GM19463 (cell line): ENCODE results near the gene PFKM.
"Not testable (repeated sequence)": the region's sequence is repeated elsewhere in the genome, so short reads cannot be mapped to it uniquely, and the experiment has no call there.

Source experiments
- ATAC-seq: cut with Tn5 transposase; IDR thresholded peaks from one replicate; pipeline ENCODE4 v1.9.1; 2021; ENCODE audit warnings: mild to moderate bottlenecking, moderate library complexity; ENCODE audit not compliant: unreplicated experiment

PFKM gene

DNA sequence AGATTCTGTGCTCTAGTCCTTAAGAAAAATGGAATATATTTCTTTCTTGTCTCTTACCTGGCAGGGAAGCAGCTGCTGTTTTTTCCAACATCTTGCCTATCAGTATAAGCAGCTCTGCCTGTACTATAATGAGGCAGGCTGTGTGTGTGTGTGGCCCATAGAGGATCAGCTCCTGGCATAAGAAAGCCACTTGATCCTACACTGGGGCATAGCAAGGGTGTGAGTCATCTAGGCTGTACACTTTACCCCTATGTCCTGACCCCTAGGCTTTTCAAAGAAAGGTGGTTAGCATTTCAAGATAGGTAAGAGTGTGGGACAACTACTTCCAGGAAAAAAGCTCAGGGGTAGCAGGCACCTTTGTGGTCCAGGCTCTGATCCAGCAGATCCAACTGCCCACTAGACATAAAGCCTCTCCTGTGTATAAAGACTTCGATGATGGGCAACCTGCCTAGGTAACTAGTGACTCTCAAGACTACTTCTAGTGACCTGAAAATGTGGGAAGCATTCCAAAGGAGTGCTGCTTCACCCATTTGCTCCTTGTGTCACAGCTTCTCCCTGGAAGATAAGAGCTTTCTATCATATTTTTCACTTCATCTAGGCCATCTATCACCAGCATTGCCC is 8.4 kb upstream of the PFKM start:
- no peak for ATAC-seq

DNA sequence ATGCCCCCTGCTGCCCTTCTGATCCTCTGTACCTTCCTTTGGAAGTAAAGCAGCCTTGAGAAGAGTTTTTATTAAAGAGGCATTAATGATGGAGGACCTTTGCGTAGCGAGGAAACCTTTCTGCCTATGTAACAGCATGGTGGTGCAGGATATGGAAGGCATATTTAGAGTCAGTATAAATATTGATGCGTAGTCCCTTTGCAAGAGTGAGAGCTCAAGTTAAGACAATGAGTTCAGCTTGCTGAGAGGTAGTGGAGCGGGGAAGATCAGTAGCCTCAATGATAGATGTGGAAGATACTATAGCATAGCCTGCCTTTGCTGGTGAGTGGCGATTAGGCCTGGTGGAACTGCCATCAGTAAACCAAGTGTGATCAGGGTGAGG is 7.9 kb upstream of the PFKM start:
- ATAC-seq, result not testable (repeated sequence)

DNA sequence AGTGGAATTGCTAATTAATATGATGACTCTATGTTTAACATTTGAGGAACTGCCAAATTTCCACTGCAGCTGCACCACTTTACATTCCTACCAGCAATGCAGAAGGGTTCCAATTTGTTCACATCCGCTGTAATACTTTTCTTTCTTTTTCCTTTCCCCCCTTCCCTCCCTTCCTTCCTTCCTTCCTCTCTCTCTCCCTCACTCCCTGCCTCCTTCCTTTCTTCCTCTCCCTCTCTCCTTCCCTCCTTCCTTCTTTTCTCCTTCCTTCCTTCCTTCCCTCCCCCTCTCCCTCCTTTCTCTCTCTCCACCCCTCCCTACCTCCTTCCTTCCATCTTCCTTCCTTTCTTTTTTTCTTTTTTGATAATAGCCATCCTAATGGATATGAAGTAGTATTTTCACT is 3.2 kb upstream of the PFKM start:
- no peak for ATAC-seq

DNA sequence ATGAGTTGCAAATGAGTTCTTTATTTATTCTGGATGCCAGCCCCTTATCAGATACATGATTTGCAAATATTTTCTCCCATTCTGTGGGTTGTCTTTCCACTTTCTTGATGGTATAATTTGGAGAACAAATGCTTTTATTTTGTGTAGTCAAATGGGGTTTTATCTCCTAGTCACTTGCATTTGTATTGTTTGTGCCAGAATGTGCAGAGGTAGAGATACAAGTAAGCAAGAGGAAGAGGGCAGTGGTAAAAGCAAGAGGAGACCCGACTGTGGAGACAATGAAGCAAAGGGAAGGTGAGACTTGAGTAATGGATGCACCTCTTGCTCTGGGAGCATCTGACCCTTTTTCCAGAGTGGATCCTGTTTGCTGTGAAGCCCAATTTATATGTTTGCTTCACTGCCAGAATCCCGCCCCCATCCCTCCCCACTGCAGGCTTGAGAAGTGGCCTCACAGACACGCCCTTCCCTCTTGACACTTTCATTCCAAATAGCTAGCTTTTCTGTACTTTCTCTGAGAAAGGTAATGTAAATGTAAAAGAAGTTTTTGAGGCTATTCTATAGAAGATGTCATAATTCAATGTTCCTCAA is 786 bp upstream of the PFKM start:
- ATAC-seq, result no peak

DNA sequence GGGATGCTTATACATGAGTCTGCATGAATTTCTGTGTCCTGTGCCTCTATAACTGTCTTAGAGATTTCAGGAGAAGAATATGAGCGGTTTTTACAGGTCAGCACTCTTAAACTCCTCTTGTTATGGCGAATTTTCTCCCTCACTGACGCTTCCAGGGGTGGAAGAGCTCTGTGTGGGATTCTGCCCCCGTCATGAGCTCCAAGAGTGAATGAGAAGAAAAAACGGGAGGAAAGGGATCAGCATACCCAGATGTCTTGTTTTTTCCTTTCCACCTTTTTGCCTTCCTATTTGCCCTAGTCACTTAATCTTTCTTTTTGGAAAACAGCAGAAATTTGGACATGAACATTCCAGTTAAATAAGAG is 651 bp downstream of the PFKM start:
- no peak for ATAC-seq

DNA sequence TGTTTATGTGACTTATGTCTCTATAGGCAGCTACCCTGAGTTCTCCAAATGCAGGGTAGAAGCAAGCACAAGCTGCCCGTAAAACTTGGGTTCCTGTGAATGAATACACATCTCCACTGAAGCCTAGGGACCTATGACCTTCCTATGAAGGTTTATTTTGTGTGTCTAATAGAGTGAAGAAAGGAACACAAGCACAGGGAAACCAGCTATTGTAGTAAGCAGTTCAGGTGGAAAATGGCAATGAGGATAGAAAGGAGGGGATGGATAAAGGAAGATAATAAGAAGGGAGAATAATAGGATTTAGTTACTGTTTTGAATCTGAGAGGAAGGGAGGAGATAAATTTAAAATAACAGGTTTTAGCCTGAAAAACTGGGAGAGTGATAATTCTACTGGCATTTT is 2.4 kb downstream of the PFKM start:
- no peak for ATAC-seq

DNA sequence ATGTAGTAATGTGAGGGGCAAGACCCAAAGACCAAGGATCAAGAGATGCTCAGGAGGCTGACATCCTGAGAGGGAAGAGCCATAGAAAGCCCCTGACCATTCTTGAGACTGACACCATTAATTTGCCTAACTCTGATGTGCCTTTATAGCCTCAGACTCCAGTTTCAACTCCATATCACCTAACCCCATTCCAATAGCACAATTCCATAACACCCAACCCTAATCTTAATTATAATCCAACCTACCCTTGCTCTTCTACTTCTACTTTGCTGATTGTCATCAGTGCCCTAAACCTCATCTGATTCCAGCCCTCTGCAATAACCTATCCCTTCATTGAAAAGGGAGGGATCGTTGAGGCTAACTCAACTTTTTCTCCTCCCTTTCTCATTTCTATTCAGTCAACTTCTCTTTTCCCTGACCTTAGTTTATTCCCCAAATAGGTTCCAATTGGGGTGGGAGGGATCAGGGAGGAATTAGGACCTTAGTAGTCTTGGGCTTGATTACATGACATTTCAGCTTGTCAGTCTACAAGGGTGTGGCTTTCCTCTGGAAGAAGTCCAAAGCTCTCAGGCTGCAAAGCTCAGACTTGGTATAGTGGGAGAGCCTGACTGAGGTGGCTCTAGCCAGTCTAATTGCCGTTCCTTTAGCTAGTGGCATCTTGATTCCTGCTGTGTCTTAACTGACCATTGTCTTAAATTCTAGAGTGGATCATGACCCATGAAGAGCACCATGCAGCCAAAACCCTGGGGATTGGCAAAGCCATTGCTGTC is 3.1 kb downstream of the PFKM start:
- ATAC-seq, result no peak

DNA sequence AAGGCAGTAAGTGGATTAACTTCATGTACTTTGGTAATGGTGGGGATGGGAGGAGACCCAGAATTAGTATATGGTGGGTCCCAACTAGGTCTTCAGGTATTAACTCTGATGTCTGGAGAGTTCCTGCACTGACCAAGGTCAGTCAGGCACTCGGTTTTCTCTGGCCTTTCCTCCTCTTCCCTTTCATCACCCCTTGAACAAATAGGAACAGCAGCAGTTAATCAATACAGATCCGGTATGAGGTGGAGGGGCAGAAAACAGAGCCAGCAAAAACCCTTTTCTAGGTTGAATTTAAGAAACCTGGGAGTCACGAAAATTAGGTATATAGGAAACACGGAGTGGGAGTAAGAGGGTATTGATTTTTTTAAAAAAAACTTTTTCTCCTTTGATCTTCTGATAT is 4.0 kb downstream of the PFKM start:
- no peak for ATAC-seq

DNA sequence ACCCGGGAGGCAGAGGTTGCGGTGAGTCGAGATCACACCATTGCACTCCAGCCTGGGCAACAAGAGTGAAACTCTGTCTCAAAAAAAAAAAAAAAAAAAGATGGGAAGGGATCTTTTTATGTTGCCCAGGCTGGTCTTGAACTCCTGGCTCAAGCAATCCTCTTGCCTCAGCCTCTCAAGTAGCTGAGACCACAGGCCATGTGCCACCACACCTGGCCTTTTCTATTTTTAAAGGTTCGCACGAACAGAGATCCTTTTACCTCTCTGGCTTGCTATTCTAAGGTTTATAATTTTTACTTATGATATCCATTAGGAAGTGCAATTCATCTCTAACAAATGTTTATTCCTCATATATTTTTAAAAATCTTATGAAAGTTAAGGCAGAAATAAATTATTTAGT is 6.4 kb downstream of the PFKM start:
- ATAC-seq, result not testable (repeated sequence)

DNA sequence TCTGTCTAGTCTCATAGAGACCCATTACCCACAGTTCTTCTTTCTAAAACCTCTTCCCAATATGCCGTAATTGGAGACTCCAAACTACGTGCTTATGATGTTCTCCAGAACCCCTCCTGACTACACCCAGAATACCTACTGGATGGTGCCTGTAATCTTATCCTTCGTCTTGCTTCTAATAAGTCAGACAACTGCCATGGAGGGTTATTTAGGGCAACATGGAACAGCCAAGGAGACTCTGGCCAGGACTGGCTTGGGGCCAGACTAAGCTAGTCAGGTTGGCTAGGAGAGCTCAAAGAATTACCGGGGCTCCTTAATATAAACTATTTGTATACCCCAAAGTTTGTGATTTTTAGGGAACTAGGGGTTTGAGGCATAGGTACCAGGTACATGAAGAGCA is 6.8 kb downstream of the PFKM start:
- ATAC-seq, result no peak

DNA sequence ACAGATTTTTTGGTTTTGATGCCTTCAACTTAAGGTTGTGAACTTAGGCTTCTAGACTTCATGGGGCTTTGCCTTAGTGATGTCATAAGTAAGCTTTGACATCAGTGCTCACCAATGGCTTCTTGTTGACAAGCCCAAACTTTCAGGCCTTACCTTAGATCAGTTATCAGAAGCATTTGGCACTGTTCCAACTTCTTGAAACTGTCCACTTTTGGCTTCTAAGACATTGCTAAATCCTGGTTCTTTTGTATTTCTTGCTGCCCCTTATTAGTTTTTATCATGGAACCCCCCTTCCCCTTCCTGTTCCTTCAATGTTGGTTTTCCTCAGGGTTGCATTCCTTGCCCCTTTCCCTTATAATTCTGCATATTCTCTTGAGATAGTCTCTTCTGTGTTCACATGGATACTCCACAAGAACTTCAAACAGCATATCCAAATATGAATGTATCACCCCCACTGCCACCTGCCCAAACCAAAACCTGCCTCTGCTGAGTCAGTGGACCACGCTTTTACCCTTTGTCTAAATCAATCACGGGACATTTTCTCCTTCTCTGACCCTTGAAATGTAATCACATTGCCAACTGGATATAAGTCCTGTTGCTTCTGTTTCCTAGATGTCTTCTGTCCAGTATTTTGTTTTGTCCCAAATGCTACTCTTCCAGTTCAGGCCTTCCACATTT is 7.9 kb downstream of the PFKM start:
- no peak for ATAC-seq

DNA sequence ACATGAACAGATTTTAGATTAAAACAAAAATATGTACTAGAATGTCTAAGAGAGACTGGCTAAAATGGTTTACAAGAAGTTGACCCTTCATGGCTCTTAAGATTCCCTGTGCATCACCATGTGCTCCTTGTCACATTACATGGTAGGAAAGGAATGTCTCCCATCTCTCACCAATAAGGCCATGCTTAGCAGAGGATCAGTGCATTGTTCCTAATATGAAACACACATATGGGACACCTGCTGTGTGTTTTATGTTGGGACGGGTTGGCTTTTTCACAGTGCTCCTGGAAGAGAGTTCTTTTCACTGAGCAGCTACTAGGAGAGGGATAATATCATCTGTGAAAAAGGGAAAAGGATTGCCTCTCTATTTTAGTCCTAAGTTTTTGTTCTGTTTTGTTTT is 9.6 kb downstream of the PFKM start:
- ATAC-seq, result no peak

DNA sequence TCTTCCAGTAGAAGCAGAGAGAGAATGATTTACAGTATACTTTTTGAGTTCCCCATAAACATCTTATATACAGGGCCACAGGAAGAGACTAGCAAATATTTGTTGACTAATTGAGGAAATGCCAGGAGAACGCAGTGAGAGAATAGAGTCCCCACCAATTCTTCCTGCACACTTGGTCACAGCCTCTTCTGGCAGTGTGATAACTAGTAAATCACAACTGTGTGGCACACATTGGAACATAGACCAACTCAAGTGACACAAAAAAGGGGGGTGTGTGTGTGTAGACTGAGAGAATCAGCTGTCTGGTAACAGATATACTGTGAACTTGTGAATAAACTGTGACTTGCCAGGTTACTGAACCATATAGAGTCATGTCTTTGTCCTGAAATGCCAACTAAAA is 10.2 kb downstream of the PFKM start:
- no peak for ATAC-seq

DNA sequence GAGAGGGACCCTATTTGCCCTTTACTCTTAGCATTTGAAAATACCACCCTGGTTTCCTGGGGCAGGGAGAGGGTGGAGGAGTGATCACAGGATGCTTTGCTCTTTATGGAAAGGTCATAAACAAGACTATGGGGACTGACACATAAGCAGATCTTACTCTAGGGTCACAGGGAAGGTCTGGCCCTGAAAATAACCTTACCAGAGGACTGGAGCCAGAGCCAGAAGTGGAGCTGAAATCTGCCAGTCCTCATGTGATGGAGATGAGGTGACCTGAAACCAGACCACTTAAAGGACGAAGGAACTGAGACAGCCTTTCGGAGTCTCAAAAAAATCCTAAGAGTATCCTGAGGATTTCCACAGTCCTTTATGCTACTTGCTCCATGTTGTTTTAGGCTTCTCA is 12.4 kb downstream of the PFKM start:
- no peak for ATAC-seq

DNA sequence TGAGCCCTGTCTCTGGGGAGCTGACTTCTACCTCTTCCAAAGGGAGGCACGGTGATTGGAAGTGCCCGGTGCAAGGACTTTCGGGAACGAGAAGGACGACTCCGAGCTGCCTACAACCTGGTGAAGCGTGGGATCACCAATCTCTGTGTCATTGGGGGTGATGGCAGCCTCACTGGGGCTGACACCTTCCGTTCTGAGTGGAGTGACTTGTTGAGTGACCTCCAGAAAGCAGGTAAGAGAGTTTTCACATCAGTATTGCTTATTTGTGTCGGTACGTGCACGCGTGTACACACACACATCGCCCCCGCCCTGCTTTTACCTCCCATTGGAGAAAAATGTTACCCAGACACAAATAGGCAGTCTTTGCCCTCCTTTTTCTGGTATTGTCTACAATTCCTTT is 13.7 kb downstream of the PFKM start:
- ATAC-seq, result no peak

DNA sequence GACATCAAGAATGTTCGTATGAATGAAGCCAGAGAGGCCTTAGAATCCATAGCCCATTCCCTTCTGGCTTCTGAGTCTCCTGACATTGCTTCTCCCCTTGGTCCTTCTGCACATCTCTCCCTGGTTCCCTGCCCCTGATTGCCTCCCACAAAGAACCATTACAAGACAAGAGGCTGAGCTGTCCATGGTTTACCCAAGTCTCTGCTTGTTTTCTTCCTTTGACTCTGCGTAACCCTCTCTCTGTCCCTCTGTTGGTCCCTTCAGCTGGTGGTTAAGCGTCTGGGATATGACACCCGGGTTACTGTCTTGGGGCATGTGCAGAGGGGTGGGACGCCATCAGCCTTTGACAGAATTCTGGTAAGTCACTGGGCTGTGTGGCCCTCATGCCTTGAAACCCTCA is 15.9 kb downstream of the PFKM start:
- ATAC-seq, result no peak

DNA sequence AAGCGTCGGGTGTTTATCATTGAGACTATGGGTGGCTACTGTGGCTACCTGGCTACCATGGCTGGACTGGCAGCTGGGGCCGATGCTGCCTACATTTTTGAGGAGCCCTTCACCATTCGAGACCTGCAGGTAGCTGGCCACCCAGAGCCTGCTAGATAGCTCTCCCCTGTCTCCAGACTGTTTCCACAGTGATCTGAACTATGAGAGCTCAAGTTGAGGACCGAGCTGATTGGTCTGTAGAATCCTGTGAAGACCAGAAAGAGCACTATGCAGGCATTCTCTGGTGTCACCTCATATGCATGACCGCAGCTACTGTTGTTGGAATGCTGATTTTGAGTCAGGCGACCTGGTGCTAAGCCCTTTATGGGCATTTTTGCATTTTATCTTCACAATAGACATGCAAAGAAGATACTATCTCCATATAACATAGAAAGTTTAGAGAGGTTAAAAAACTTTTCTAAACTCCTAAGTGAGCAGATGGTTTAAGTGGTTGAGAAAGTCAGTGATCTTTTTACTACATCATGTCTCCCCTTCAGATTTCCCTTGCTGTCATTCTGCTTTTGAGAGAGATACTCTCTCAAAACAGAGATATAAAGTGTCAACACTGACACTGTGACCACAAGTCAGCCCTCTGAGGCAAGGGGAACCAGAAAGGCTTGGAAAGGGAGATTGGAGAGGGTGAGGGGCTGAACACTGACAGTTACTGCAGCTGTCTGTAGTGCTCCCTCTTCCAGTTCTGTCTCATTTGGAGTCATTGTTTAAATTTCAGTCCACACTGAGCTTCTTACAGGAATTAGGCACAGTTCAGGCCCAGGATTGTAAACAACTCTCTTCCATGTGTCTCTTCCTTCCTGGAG is 23.9 kb downstream of the PFKM start:
- no peak for ATAC-seq

DNA sequence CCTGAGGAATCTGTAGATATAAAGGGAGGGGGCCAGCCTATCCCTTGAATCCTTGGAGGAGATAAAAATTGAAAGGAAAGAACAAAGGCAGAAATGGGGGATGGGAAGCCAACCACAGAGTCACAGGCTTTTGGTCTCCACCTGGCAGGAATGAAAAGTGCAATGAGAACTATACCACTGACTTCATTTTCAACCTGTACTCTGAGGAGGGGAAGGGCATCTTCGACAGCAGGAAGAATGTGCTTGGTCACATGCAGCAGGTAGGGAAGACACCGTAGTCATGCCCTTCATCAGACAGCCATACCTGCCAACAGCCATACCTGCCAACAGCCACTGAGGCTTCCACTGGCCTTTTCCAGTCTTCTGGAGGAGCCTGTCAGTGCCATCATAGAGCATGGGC is 24.7 kb downstream of the PFKM start:
- no peak for ATAC-seq

DNA sequence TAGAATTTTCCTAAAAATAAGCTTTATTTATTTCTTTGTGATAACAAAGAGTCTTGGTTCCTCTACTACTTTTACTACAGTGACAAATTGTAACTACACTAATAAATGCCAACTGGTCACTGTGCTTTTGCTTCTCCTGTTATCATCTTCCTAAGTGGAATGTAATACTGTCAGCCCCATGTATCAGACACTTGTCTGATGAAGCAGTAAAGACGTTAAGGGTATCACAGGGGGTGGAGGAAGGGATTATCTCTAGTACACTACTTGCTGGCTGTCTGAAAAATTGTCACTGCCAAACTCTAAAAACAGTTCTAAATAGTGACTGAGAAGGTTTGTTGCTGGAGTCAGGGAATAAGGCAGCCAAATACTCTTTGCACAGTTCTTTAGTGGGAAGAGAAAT is 26.8 kb downstream of the PFKM start:
- ATAC-seq, result no peak

DNA sequence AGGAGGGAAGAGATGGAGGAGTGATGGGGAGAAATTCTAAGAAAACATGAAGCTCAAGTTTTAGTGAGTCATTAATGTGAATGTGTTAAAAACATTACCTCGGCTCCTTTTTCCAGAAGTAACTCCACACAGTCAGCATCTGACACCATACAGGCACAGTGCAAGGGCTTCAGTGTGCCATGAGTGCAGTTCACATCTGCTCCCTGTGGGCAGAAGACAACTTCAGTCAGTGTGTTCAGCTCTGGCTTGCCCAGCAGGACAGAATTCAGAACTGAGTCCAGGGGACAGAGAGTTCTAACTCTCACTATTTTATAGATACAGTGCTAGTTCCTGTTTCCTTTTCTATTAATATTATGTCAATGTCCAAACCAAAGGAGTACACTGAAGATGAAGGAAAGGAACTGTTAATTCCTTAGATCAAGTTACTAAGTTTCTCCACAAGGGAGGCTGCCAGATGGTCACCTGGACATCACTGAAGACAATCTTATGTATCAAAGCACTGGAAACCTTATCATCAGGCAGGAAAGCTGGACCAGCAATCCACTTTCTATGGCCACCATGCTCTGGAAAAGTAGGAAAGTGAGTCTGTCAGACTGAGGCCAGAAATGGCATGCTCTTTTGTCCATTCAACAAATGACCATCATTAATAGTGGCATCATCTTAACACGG is 32.1 kb downstream of the PFKM start:
- no peak for ATAC-seq

DNA sequence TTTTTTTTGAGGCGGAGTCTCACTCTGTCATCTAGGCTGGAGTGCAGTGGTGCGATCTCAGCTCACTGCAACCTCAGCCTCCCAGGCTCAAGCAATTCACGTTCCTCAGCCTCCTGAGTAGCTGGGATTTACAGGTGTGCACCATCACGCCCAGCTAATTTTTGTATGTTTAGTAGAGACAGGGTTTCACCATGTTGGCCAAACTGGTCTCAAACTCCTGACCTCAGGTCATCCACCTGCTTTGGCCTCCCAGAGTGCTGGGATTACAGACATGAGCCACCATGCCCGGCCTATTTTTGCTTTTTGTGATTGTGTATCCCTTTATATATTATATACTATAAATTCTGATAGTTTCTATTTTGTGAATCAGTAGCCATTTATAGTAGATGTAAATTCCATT is 36.6 kb downstream of the PFKM start:
- ATAC-seq, result not testable (repeated sequence)
